Esophagus squamous epithelium (tissue), 4 donors: ENCODE results near the gene COL9A2.

Experiments
- CTCF ChIP-seq, 6 experiments: fragments of 450-650 bp in 4 of 6; fragments of 200-600 bp in 2 of 6; sonication (generic) in 2 of 6; IDR thresholded peaks; one replicate each; pipeline ENCODE4 v1.5.1; 2016 to 2019; ENCODE audit warnings: antibody characterized with exemption in 6 of 6, mild to moderate bottlenecking in 4 of 6, moderate library complexity in 4 of 6
- POLR2A ChIP-seq, 4 donors: fragments of 450-650 bp; IDR thresholded peaks; one replicate each; pipeline ENCODE4 v1.6.1; 2017; ENCODE audit warnings: antibody characterized with exemption in 4 of 4, mild to moderate bottlenecking in 4 of 4, moderate library complexity in 3 of 4

GRCh38 chr1:40309374-40310128 is 7.5 kb downstream of the COL9A2 start:
- TF ChIP-seq CTCF (IDR thresholded peaks at IDR 0.05) (no peak), POLR2A (IDR thresholded peaks at IDR 0.05) (no peak)
